ENCODE measurements around the gene SRGAP2. TPM values are rescaled to one million over a fixed set of nuclear protein-coding genes. Genes with fewer than 3 reads are reported as not detected.

SRGAP2 gene
- total RNA-seq, 4 donors from 2014 or later = 8.7 to 13.2 (median 11.0) TPM

Other genes with a start within 250 kb of the SRGAP2 start
- under 1 TPM in 3 of 4 donors, not detected in 1; 0.15 to 0.62 (median 0.33) TPM for gene RAB7B, start 200.1 kb upstream of the SRGAP2 start, total RNA-seq
- not detected for gene CTSE, start 179.6 kb upstream of the SRGAP2 start, total RNA-seq
- gene RHEX, start 150.4 kb upstream of the SRGAP2 start, total RNA-seq = not detected
- gene AVPR1B, start 86.2 kb upstream of the SRGAP2 start, total RNA-seq = not detected
- under 1 TPM in 2 of 4 donors, not detected in 2; 0.20 to 0.85 TPM for gene FAM72A, start 702 bp upstream of the SRGAP2 start, total RNA-seq

Data from gastrocnemius medialis (tissue), 4 donors.